ENCODE results near the gene PPP2CA. TPM values are rescaled to one million over a fixed set of nuclear protein-coding genes. Genes with fewer than 3 reads are reported as not detected.
A peak's percentile ranks its signal among the peaks of the same experiment; 100 is the strongest.
"Not testable (repeated sequence)": the region's sequence is repeated elsewhere in the genome, so short reads cannot be mapped to it uniquely, and the experiment has no call there.

PPP2CA gene
- 100 to 1,000 TPM; 199 to 247 (median 232) TPM for polyA plus RNA-seq (ENCODE audit: insufficient read length in 4 of 4)

GRCh38 chr5:134225780-134226440 is at the start of gene PPP2CA:
PPP2CA (minus strand) TSS chr5:134226073; CDS start chr5:134225861, 212 bp downstream.
- DNase-seq (ENCODE audit: low read depth in 4 of 4, low spot score in 3 of 4): peak; percentile 95 to 100 (median 96)

GRCh38 chr5:134273642-134274395 is 47.9 kb upstream of the PPP2CA start:
- DNase-seq (ENCODE audit: low read depth in 4 of 4, low spot score in 3 of 4): no peak

- no peak for DNase-seq (ENCODE audit: low read depth in 4 of 4, low spot score in 3 of 4)
These were observed 45.2 kb upstream of the PPP2CA start for GRCh38 chr5:134271059-134271458.

- DNase-seq (ENCODE audit: low read depth in 4 of 4, low spot score in 3 of 4): no peak
These were observed 43.0 kb upstream of the PPP2CA start for GRCh38 chr5:134268919-134269318.

GRCh38 chr5:134268019-134268601 is 42.2 kb upstream of the PPP2CA start:
- no peak for DNase-seq (ENCODE audit: low read depth in 4 of 4, low spot score in 3 of 4)

GRCh38 chr5:134267366-134268018 is 41.6 kb upstream of the PPP2CA start:
- DNase-seq (ENCODE audit: low read depth in 4 of 4, low spot score in 3 of 4): no peak

GRCh38 chr5:134263801-134264200 is 37.9 kb upstream of the PPP2CA start:
- DNase-seq (ENCODE audit: low read depth in 4 of 4, low spot score in 3 of 4): no peak

- DNase-seq (ENCODE audit: low read depth in 4 of 4, low spot score in 3 of 4): not testable (repeated sequence)
These were observed 36.8 kb upstream of the PPP2CA start for GRCh38 chr5:134262629-134263028.

- DNase-seq (ENCODE audit: low read depth in 4 of 4, low spot score in 3 of 4): no peak
These were observed 33.0 kb upstream of the PPP2CA start for GRCh38 chr5:134258896-134259295.

GRCh38 chr5:134257176-134257575 is 31.3 kb upstream of the PPP2CA start:
- DNase-seq (ENCODE audit: low read depth in 4 of 4, low spot score in 3 of 4): no peak

GRCh38 chr5:134255418-134256150 is 29.7 kb upstream of the PPP2CA start:
- DNase-seq (ENCODE audit: low read depth in 4 of 4, low spot score in 3 of 4): no peak

GRCh38 chr5:134253368-134254153 is 27.7 kb upstream of the PPP2CA start:
- DNase-seq (ENCODE audit: low read depth in 4 of 4, low spot score in 3 of 4): not testable (repeated sequence)

- no peak for DNase-seq (ENCODE audit: low read depth in 4 of 4, low spot score in 3 of 4)
These were observed 26.8 kb upstream of the PPP2CA start for GRCh38 chr5:134252671-134253070.

GRCh38 chr5:134250949-134251348 is 25.1 kb upstream of the PPP2CA start:
- DNase-seq (ENCODE audit: low read depth in 4 of 4, low spot score in 3 of 4): no peak

- no peak for DNase-seq (ENCODE audit: low read depth in 4 of 4, low spot score in 3 of 4)
These were observed 23.9 kb upstream of the PPP2CA start for GRCh38 chr5:134249469-134250379.

GRCh38 chr5:134248256-134248655 is 22.4 kb upstream of the PPP2CA start:
- DNase-seq (ENCODE audit: low read depth in 4 of 4, low spot score in 3 of 4): no peak

GRCh38 chr5:134247428-134248224 is 21.8 kb upstream of the PPP2CA start:
- no peak for DNase-seq (ENCODE audit: low read depth in 4 of 4, low spot score in 3 of 4)

Data from right renal pelvis (tissue), 4 donors.